Neural cell (in vitro differentiated cells): ENCODE results near the gene SCRG1. TPM values are rescaled to one million over a fixed set of nuclear protein-coding genes. Genes with fewer than 3 reads are reported as not detected.
A peak's percentile ranks its signal among the peaks of the same experiment; 100 is the strongest.

Experiments
- H2AFZ ChIP-seq: fragments of 200-600, 300-800 bp; sonication (generic), shearing (Covaris generic); 2 replicates; pipeline ENCODE4 v1.6.0; 2014; ENCODE audit warnings: low read depth, mild to moderate bottlenecking, antibody characterized with exemption, low read length, moderate library complexity
- H3F3A ChIP-seq: fragments of 200-600 bp; shearing (Covaris generic); 2 replicates; pipeline ENCODE4 v1.6.1; 2016; ENCODE audit warnings: mild to moderate bottlenecking, moderate library complexity, mixed read lengths, antibody characterized with exemption, low read length; ENCODE audit not compliant: insufficient read depth, poor library complexity, severe bottlenecking
- H3K27ac ChIP-seq: fragments of 200-600, 300-800 bp; sonication (generic), shearing (Covaris generic); 2 replicates; pipeline ENCODE4 v1.5.1; 2014; ENCODE audit warnings: mild to moderate bottlenecking, low read length, moderate library complexity
- H3K27me3 ChIP-seq: fragments of 300-800, 200-600 bp; sonication (generic), shearing (Covaris generic); 2 replicates; pipeline ENCODE4 v1.6.0; 2014; ENCODE audit warnings: mild to moderate bottlenecking, low read depth, low read length, moderate library complexity; ENCODE audit not compliant: insufficient read depth
- H3K36me3 ChIP-seq: fragments of 300-800, 200-600 bp; sonication (generic), shearing (Covaris generic); 2 replicates; pipeline ENCODE4 v1.5.1; 2014; ENCODE audit warnings: mild to moderate bottlenecking, antibody characterized with exemption, low read length, moderate library complexity; ENCODE audit not compliant: insufficient read depth
- H3K4me2 ChIP-seq: fragments of 300-800, 200-600 bp; sonication (generic), shearing (Covaris generic); 2 replicates; pipeline ENCODE4 v1.6.0; 2014; ENCODE audit warnings: mild to moderate bottlenecking, low read length
- H3K4me3 ChIP-seq: fragments of 300-800, 200-600 bp; sonication (generic), shearing (Covaris generic); 2 replicates; pipeline ENCODE4 v1.5.1; 2014; ENCODE audit warnings: mild to moderate bottlenecking, low read length, moderate library complexity
- H3K79me2 ChIP-seq: fragments of 200-600 bp; shearing (Covaris generic); replicated peaks from 2 replicates; pipeline ENCODE4 v1.6.0; 2014; ENCODE audit warnings: mild to moderate bottlenecking, low read length, moderate library complexity; ENCODE audit not compliant: insufficient read depth
- H3K9ac ChIP-seq: fragments of 300-800, 200-600 bp; sonication (generic), shearing (Covaris generic); 2 replicates; pipeline ENCODE4 v1.6.1; 2016; ENCODE audit warnings: mild to moderate bottlenecking, low read length, mixed read lengths
- H3K9me2 ChIP-seq: fragments of 200-600 bp; shearing (Covaris generic); 2 replicates; pipeline ENCODE4 v1.6.1; 2016; ENCODE audit warnings: mild to moderate bottlenecking, low read length, mixed read lengths; ENCODE audit not compliant: insufficient read depth
- H3K9me3 ChIP-seq: fragments of 200-600, 300-800 bp; sonication (generic), shearing (Covaris generic); 2 replicates; pipeline ENCODE4 v1.6.1; 2016; ENCODE audit warnings: mild to moderate bottlenecking, mixed run types, low read length, moderate library complexity, mixed read lengths
- H4K20me1 ChIP-seq: fragments of 200-600 bp; shearing (Covaris generic); 2 replicates; pipeline ENCODE4 v1.6.1; 2016; ENCODE audit warnings: mild to moderate bottlenecking, mixed run types; ENCODE audit not compliant: insufficient read depth
- EP300 ChIP-seq: fragments of 450-650 bp; conservative IDR thresholded peaks from 2 replicates; pipeline ENCODE4 v1.6.1; 2014; ENCODE audit warnings: antibody characterized with exemption, mild to moderate bottlenecking, moderate library complexity; ENCODE audit not compliant: poor library complexity, severe bottlenecking
- EZH2 ChIP-seq: fragments of 200-600, 300-800 bp; shearing (Covaris generic), sonication (generic); IDR thresholded peaks from 2 replicates; pipeline ENCODE4 v1.6.1; 2014; ENCODE audit warnings: antibody characterized with exemption, low read length, borderline replicate concordance, mild to moderate bottlenecking; ENCODE audit not compliant: insufficient read depth, poor library complexity, severe bottlenecking
- MXI1 ChIP-seq: fragments of 450-650 bp; conservative IDR thresholded peaks from 2 replicates; pipeline ENCODE4 v1.6.1; 2014; ENCODE audit warnings: antibody characterized with exemption, mild to moderate bottlenecking; ENCODE audit not compliant: poor library complexity, severe bottlenecking
- POLR2AphosphoS5 ChIP-seq: IDR thresholded peaks from 2 replicates; pipeline ENCODE4 v1.6.1; 2012
- RAD21 ChIP-seq: fragments of 450-650 bp; conservative IDR thresholded peaks from 2 replicates; pipeline ENCODE4 v1.6.1; 2014; ENCODE audit warnings: antibody characterized with exemption, mild to moderate bottlenecking, moderate library complexity
- REST ChIP-seq: IDR thresholded peaks from 2 replicates; pipeline ENCODE4 v1.6.1; 2012; ENCODE audit warnings: borderline replicate concordance
- SMC3 ChIP-seq: fragments of 450-650 bp; conservative IDR thresholded peaks from 2 replicates; pipeline ENCODE4 v1.6.1; 2014; ENCODE audit warnings: antibody characterized with exemption, mild to moderate bottlenecking, moderate library complexity; ENCODE audit not compliant: poor library complexity
- TAF1 ChIP-seq: IDR thresholded peaks from 2 replicates; pipeline ENCODE4 v1.6.1; 2012; ENCODE audit warnings: low read depth
- polyA plus RNA-seq: library from polyadenylated mRNA; depleted of rRNA; stranded (reverse); fragments of >200 nt; gene quantifications from 2 replicates; pipeline ENCODE4 v1.2.3, GENCODE V29; 2014
- TF ChIP-seq, protein P1 (sequence below): fragments of 450-650 bp; IDR thresholded peaks from 2 replicates; pipeline ENCODE4 v1.5.1; 2014; ENCODE audit warnings: antibody characterized with exemption, mild to moderate bottlenecking, moderate library complexity; ENCODE audit not compliant: poor library complexity, severe bottlenecking

Gene SCRG1
- polyA plus RNA-seq, 1 donor from 2014 or later = 0.42 TPM

- Histone ChIP-seq H3K9me3 (no peaks in the 10 kb centered on the region), H3K9me2 (no peaks in the 10 kb centered on the region), H3K27ac (peak within 1 kb of the TSS; percentile 80), H4K20me1 (no peaks in the 10 kb centered on the region), H2AFZ (peak within 1 kb of the TSS; percentile 49), H3K4me3 (peak within 1 kb of the TSS; percentile 90), H3K36me3 (no peaks in the 10 kb centered on the region), H3K9ac (peak within 1 kb of the TSS; percentile 79), H3K79me2 (peaks cover 28% of the 10 kb centered on the region), H3K4me2 (peak within 1 kb of the TSS; percentile 49), H3F3A (no peaks in the 10 kb centered on the region), H3K27me3 (no peaks in the 10 kb centered on the region)
- TF ChIP-seq TAF1 = no peak
- TF ChIP-seq EP300 = no peak
- TF ChIP-seq RAD21 = no peak
- TF ChIP-seq MXI1 = peak; percentile 82
- no peak for TF ChIP-seq REST
- TF ChIP-seq EZH2 = no peak
- TF ChIP-seq SMC3 = peak; percentile 12
- TF ChIP-seq, protein P1, sequence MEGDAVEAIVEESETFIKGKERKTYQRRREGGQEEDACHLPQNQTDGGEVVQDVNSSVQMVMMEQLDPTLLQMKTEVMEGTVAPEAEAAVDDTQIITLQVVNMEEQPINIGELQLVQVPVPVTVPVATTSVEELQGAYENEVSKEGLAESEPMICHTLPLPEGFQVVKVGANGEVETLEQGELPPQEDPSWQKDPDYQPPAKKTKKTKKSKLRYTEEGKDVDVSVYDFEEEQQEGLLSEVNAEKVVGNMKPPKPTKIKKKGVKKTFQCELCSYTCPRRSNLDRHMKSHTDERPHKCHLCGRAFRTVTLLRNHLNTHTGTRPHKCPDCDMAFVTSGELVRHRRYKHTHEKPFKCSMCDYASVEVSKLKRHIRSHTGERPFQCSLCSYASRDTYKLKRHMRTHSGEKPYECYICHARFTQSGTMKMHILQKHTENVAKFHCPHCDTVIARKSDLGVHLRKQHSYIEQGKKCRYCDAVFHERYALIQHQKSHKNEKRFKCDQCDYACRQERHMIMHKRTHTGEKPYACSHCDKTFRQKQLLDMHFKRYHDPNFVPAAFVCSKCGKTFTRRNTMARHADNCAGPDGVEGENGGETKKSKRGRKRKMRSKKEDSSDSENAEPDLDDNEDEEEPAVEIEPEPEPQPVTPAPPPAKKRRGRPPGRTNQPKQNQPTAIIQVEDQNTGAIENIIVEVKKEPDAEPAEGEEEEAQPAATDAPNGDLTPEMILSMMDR = no peak
- TF ChIP-seq POLR2AphosphoS5 = peak; percentile 94
Observed at GRCh38 chr4:173370477-173371291, 28.2 kb downstream of the SCRG1 start, which contains the start of gene SAP30. SAP30 (plus strand) TSS chr4:173370954; CDS start chr4:173371183, 229 bp downstream.

- no peaks in the 10 kb centered on the region for H3K36me3 ChIP-seq
- no peak for TF ChIP-seq POLR2AphosphoS5
- no peak for TF ChIP-seq EP300
- TF ChIP-seq TAF1 = no peak
- no peak overlapping the region for H3K27ac ChIP-seq
- H3K79me2 ChIP-seq = peaks cover 22% of the 10 kb centered on the region
- no peaks in the 10 kb centered on the region for H3F3A ChIP-seq
- peak overlapping the region; percentile 90 for H3K4me3 ChIP-seq
- no peak overlapping the region for H3K9ac ChIP-seq
- H3K9me2 ChIP-seq = no peaks in the 10 kb centered on the region
- H3K27me3 ChIP-seq = no peaks in the 10 kb centered on the region
- H3K4me2 ChIP-seq = peak overlapping the region; percentile 49
- H3K9me3 ChIP-seq = no peaks in the 10 kb centered on the region
- H2AFZ ChIP-seq = peak overlapping the region; percentile 48
- no peaks in the 10 kb centered on the region for H4K20me1 ChIP-seq
Observed at GRCh38 chr4:173370130-173370476, 28.8 kb downstream of the SCRG1 start.
